DND-41 (cell line): ENCODE results near the gene CDR2.

Source experiments
- ATAC-seq: fragments of 200-7000 bp; cut with Tn5 transposase; 3 replicates; pipeline ENCODE4 v1.9.1; 2021; ENCODE audit warnings: low read depth; ENCODE audit not compliant: insufficient read depth
- DNase-seq: peaks from one replicate; pipeline ENCODE4 v3.0.0-alpha.2; 2020
- H2AFZ ChIP-seq: 2 replicates; pipeline ENCODE4 v1.6.0; 2012; ENCODE audit warnings: low read depth, low read length
- H3K27ac ChIP-seq: 2 replicates; pipeline ENCODE4 v1.5.1; 2012; ENCODE audit warnings: low read length, inconsistent platforms
- H3K27me3 ChIP-seq: fragments of 200-600 bp; sonication (generic); 2 replicates; pipeline ENCODE4 v1.6.0; 2012; ENCODE audit warnings: low read length, mild to moderate bottlenecking, inconsistent platforms; ENCODE audit not compliant: insufficient read depth, poor library complexity
- H3K36me3 ChIP-seq: 2 replicates; pipeline ENCODE4 v1.5.1; 2012; ENCODE audit warnings: low read length, inconsistent platforms; ENCODE audit not compliant: insufficient read depth
- H3K4me1 ChIP-seq: 2 replicates; pipeline ENCODE4 v1.5.1; 2012; ENCODE audit warnings: mild to moderate bottlenecking, low read length; ENCODE audit not compliant: insufficient read depth
- H3K4me2 ChIP-seq: 2 replicates; pipeline ENCODE4 v1.6.0; 2012; ENCODE audit warnings: mild to moderate bottlenecking, moderate library complexity, low read length, inconsistent platforms; ENCODE audit not compliant: insufficient read depth
- H3K4me3 ChIP-seq, 2 experiments: fragments of 200-600 bp in 1 of 2; shearing (Covaris generic) in 1 of 2; 2 replicates each; pipeline ENCODE4 v1.5.1; 2012 to 2016; ENCODE audit warnings: inconsistent platforms in 2 of 2, low read length in 2 of 2, mild to moderate bottlenecking in 2 of 2, low read depth in 1 of 2, moderate library complexity in 1 of 2
- H3K79me2 ChIP-seq: 2 replicates; pipeline ENCODE4 v1.6.0; 2012; ENCODE audit warnings: low read length, inconsistent platforms; ENCODE audit not compliant: insufficient read depth
- H3K9ac ChIP-seq: 2 replicates; pipeline ENCODE4 v1.6.0; 2012; ENCODE audit warnings: low read depth, mild to moderate bottlenecking, inconsistent platforms, low read length, moderate library complexity
- H3K9me3 ChIP-seq: 2 replicates; pipeline ENCODE4 v1.5.1; 2012; ENCODE audit warnings: low read length, moderate library complexity, mild to moderate bottlenecking, inconsistent platforms; ENCODE audit not compliant: insufficient read depth, severe bottlenecking
- H4K20me1 ChIP-seq: 2 replicates; pipeline ENCODE4 v1.6.0; 2012; ENCODE audit warnings: low read length; ENCODE audit not compliant: insufficient read depth
- EZH2 ChIP-seq: IDR thresholded peaks from 3 replicates; pipeline ENCODE4 v1.6.1; 2012; ENCODE audit warnings: borderline replicate concordance, low read depth, mild to moderate bottlenecking, moderate library complexity, low read length, inconsistent platforms; ENCODE audit not compliant: severe bottlenecking
- TF ChIP-seq, protein P1 (sequence below): IDR thresholded peaks from 2 replicates; pipeline ENCODE4 v1.5.1; 2012; ENCODE audit warnings: borderline replicate concordance, low read length, moderate library complexity, mild to moderate bottlenecking; ENCODE audit not compliant: poor library complexity, severe bottlenecking; ENCODE audit errors: extremely low read depth

Gene CDR2

DNA sequence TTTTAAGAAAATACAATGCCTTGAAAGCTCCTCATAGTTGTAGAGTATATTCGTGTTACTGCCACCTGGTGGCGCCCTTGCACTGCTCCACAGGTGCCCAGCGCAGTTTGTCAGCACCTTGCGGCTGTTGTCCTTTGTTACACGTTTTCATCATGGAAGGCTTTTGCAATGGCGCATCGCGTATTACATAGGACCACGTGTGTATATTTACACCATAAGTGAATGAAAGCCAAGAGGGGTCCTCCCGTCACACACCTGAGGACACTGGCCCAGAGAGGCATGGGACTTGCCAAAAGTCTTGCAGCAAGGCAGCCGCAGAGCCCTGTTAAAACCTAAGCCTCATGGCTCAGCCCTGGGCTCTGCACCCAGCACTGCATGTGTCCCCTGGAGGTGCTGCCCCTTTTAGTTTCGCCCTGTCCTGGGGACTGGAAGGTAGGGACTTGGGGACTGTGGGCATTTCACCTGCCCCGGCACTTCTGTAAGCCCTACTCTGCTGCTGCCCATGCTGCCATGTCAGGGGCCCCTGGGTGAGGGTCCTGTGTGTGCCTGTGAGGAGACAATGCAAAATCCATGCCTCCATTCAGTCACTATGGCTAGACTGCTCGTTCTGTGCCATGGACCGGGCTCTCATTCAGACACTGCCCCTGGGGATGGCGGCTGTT, 52.9 kb downstream of the CDR2 start:
- Histone ChIP-seq H3K4me3 (no peak overlapping the region), H3K27ac (no peak overlapping the region), H2AFZ (no peak overlapping the region), H3K79me2 (peaks cover 11% of the 10 kb centered on the region; the same call in 1 of the 2 replicates), H3K4me1 (no peaks in the 10 kb centered on the region), H3K4me2 (no peak overlapping the region), H3K36me3 (peaks cover 97% of the 10 kb centered on the region), H4K20me1 (peaks cover 33% of the 10 kb centered on the region), H3K9me3 (no peaks in the 10 kb centered on the region), H3K9ac (no peak overlapping the region), H3K27me3 (no peaks in the 10 kb centered on the region)
- no peak for TF ChIP-seq EZH2
- TF ChIP-seq, protein P1, sequence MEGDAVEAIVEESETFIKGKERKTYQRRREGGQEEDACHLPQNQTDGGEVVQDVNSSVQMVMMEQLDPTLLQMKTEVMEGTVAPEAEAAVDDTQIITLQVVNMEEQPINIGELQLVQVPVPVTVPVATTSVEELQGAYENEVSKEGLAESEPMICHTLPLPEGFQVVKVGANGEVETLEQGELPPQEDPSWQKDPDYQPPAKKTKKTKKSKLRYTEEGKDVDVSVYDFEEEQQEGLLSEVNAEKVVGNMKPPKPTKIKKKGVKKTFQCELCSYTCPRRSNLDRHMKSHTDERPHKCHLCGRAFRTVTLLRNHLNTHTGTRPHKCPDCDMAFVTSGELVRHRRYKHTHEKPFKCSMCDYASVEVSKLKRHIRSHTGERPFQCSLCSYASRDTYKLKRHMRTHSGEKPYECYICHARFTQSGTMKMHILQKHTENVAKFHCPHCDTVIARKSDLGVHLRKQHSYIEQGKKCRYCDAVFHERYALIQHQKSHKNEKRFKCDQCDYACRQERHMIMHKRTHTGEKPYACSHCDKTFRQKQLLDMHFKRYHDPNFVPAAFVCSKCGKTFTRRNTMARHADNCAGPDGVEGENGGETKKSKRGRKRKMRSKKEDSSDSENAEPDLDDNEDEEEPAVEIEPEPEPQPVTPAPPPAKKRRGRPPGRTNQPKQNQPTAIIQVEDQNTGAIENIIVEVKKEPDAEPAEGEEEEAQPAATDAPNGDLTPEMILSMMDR, result peak; percentile 83
- DNase-seq, result peak; percentile 52
- peak; percentile 70; the same call in 2 of the 3 replicates for ATAC-seq

GRCh38 chr16:22320572-22321339, 53.7 kb downstream of the CDR2 start:
- peaks cover 97% of the 10 kb centered on the region for H3K36me3 ChIP-seq
- TF ChIP-seq, protein P1, result no peak
- TF ChIP-seq EZH2, result no peak
- H3K9ac ChIP-seq, result no peak overlapping the region
- no peak overlapping the region for H3K4me3 ChIP-seq
- no peak overlapping the region for H2AFZ ChIP-seq
- no peaks in the 10 kb centered on the region for H3K4me1 ChIP-seq
- peaks cover 11% of the 10 kb centered on the region; the same call in 1 of the 2 replicates for H3K79me2 ChIP-seq
- no peaks in the 10 kb centered on the region for H3K9me3 ChIP-seq
- H3K27ac ChIP-seq, result no peak overlapping the region
- no peak for ATAC-seq
- no peaks in the 10 kb centered on the region for H3K27me3 ChIP-seq
- no peak for DNase-seq
- peaks cover 35% of the 10 kb centered on the region for H4K20me1 ChIP-seq
- no peak overlapping the region for H3K4me2 ChIP-seq

- H3K9me3 ChIP-seq, result no peaks in the 10 kb centered on the region
- no peaks in the 10 kb centered on the region for H3K27me3 ChIP-seq
- H3K9ac ChIP-seq, result no peak overlapping the region
- H4K20me1 ChIP-seq, result peaks cover 28% of the 10 kb centered on the region
- no peaks in the 10 kb centered on the region for H3K4me1 ChIP-seq
- H3K79me2 ChIP-seq, result peaks cover 11% of the 10 kb centered on the region; the same call in 1 of the 2 replicates
- H3K36me3 ChIP-seq, result peaks cover 95% of the 10 kb centered on the region
- ATAC-seq, result 0 out of 3 replicates have a peak, but pooled peaks have one; percentile 43
- TF ChIP-seq EZH2, result no peak
- TF ChIP-seq, protein P1, result peak; percentile 70
- H3K27ac ChIP-seq, result no peak overlapping the region
- H3K4me2 ChIP-seq, result no peak overlapping the region
- no peak overlapping the region for H2AFZ ChIP-seq
- peak; percentile 51 for DNase-seq
- no peak overlapping the region for H3K4me3 ChIP-seq
Observed at GRCh38 chr16:22318690-22319358, 55.6 kb downstream of the CDR2 start.
